Measurements from ENCODE around the gene POLG2. TPM values are rescaled to one million over a fixed set of nuclear protein-coding genes. Genes with fewer than 3 reads are reported as not detected.
A peak's percentile ranks its signal among the peaks of the same experiment; 100 is the strongest.

Gene POLG2
- total RNA-seq (2022): 27.5 and 29.4 TPM in 2 replicates
- Bru-seq, nascent RNA: percentile 71 among the genes with signal in this experiment
- BruChase-seq, experiment 1, labeled RNA remaining after a 6-hour chase: percentile 71 among the genes with signal in this experiment
- BruChase-seq, experiment 2, labeled RNA remaining after a 2-hour chase: percentile 74 among the genes with signal in this experiment
- long read RNA-seq, transcript POLG2-201 (8 exons, 1,564 nt): major isoform, 18 of 27 reads
- long read RNA-seq, partial matches to known transcripts: 0 of 27 reads
- long read RNA-seq, other reads (novel, unspliced or antisense): 9 of 27 reads

DNA sequence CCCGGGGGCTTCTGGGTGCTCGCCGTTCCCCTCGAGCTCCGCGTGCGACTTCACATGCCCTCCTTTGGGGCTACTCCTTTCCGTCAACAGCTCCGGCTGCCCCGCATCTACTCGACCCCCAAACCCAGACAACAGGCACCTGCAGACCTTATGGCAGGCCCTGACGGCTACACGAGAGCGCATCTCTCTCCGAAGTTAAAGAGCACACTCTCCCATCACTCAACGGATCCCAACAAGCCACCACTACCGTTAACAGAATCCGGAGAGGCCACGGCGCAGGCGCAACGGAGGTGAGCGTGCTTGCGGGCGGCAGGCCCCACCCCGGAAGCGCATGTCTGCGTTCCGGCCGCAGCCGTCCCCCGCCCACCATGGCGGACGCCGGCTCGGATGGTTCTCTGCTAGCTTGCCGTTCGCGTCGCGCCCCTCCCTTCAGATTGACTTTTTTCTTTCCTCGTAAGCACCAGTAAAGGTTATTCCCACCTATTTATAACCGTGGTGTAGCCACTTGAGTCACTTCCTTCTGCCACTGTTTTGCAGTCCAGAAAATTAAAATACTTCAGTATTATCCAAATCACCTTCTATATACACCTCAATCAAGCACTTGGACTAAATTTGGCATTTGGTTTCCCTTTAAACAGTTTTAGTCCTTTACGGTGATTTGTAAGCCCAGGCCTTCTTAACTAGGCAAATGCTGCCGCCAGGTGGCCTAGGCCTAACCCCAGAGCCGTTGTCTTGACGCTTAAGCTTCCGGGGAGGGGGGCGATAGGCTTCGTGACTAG is at the start of gene POLG2:
POLG2 (minus strand) TSS at position 269 of the 779 bp plus-strand sequence; CDS start at position 183, 86 bp downstream.
- peaks cover 39% of the 10 kb centered on the region for H3K4me1 Mint-ChIP-seq (ENCODE audit: insufficient read depth, unreplicated experiment)
- DNase-seq (ENCODE audit: unreplicated experiment): peak; percentile 94
- TSS peak; percentile 87 for BruUV-seq (replicated peaks)
- H3K27me3 Mint-ChIP-seq (ENCODE audit: insufficient read depth, unreplicated experiment): no peaks in the 10 kb centered on the region
- H3K9me3 Mint-ChIP-seq (ENCODE audit: unreplicated experiment): no peaks in the 10 kb centered on the region
- H3K36me3 Mint-ChIP-seq (ENCODE audit: insufficient read depth, unreplicated experiment): peaks cover 80% of the 10 kb centered on the region
- intact Hi-C loops (cut with micrococcal nuclease): loop anchor here (1.0 to 5.0 kb wide), 3 partner anchors 8 to 190 kb away; no protein-coding TSS in a partner anchor
- peak within 1 kb of the TSS; percentile 100 for H3K4me3 Mint-ChIP-seq (ENCODE audit: unreplicated experiment)
- peak within 1 kb of the TSS; percentile 98 for H3K27ac Mint-ChIP-seq (ENCODE audit: low read depth, unreplicated experiment)
- ChIA-PET POLR2A (interaction anchor here (0.6 to 5.2 kb wide), 22 partner anchors 8 to 951 kb away, joined by 3 to 225 read pairs (median 4); partner anchors contain the start of genes CEP95, DDX5 and MILR1), CTCF (interaction anchor here (0.5 to 4.5 kb wide), 5 partner anchors 12 to 607 kb away, joined by 3 to 23 read pairs (median 3); no protein-coding TSS in a partner anchor)
- TF ChIP-seq, protein P1, sequence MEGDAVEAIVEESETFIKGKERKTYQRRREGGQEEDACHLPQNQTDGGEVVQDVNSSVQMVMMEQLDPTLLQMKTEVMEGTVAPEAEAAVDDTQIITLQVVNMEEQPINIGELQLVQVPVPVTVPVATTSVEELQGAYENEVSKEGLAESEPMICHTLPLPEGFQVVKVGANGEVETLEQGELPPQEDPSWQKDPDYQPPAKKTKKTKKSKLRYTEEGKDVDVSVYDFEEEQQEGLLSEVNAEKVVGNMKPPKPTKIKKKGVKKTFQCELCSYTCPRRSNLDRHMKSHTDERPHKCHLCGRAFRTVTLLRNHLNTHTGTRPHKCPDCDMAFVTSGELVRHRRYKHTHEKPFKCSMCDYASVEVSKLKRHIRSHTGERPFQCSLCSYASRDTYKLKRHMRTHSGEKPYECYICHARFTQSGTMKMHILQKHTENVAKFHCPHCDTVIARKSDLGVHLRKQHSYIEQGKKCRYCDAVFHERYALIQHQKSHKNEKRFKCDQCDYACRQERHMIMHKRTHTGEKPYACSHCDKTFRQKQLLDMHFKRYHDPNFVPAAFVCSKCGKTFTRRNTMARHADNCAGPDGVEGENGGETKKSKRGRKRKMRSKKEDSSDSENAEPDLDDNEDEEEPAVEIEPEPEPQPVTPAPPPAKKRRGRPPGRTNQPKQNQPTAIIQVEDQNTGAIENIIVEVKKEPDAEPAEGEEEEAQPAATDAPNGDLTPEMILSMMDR (IDR thresholded peaks at IDR 0.05; ENCODE audit: unreplicated experiment): peak; percentile 38

DNA sequence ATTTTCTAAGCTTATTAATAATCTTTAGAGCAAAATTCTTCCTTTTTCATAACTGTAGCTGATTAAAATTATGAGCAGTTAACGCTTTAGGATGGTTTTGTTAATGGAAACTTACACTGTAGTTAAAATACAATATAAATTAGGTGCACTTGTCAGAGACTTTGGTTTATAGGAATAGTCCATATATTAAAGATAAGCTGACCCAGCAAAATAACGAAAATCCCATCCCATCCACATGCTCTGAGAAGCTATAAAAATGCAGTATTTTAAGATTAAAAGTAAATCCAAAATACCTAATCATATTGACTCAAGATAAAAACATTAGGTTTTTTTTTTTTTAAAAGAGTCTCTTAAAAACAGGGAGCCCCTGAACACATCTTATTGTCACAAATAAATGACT is 47.9 kb upstream of the POLG2 start:
- H3K4me3 Mint-ChIP-seq (ENCODE audit: unreplicated experiment): no peak overlapping the region
- DNase-seq (ENCODE audit: unreplicated experiment): no peak
- intact Hi-C loops (cut with micrococcal nuclease): no loop called here
- ChIA-PET CTCF (interaction anchor here (0.5 to 0.9 kb wide), 5 partner anchors 11 to 1485 kb away, joined by 3 to 4 read pairs (median 3); no protein-coding TSS in a partner anchor), POLR2A (interaction anchor here (1.0 to 2.0 kb wide), 3 partner anchors 10 to 12 kb away, joined by 3 to 9 read pairs (median 5); no protein-coding TSS in a partner anchor)
- no peaks in the 10 kb centered on the region for H3K9me3 Mint-ChIP-seq (ENCODE audit: unreplicated experiment)
- H3K36me3 Mint-ChIP-seq (ENCODE audit: insufficient read depth, unreplicated experiment): peaks cover 72% of the 10 kb centered on the region
- BruUV-seq (replicated peaks): no TSS peak
- H3K4me1 Mint-ChIP-seq (ENCODE audit: insufficient read depth, unreplicated experiment): no peaks in the 10 kb centered on the region
- no peaks in the 10 kb centered on the region for H3K27me3 Mint-ChIP-seq (ENCODE audit: insufficient read depth, unreplicated experiment)
- no peak overlapping the region for H3K27ac Mint-ChIP-seq (ENCODE audit: low read depth, unreplicated experiment)
- TF ChIP-seq, protein P1 (IDR thresholded peaks at IDR 0.05; ENCODE audit: unreplicated experiment): no peak

DNA sequence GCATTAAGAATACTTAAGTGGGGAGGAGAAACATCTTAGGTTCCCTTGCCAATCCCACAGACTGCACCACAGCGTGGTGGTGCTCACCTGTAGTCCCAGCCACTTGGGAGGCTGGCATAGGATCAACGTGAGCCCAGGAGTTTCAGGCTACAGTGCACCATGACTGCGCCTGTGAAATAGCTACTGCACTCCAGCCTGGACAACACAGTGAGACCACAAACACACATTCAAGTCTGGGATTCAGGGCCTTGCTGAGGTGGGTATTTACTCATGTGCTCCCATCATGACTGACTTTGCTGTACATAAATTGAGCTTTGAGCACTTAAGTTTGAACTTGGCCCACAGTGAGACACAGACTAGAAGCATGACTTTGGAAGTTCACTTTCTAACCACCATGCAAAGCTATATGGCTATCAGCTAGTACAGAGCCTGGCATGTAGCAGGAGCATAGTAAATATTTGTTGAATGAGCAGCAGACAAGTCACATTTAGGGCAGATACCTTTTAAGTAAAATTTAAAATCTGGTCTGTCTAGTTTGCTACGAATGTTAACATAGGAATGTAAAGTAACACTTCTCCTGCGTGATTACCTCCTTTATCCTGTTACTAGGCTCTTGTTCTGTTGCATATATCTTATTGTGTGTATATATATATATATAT is 43.4 kb upstream of the POLG2 start:
- intact Hi-C loops (cut with micrococcal nuclease): no loop called here
- H3K36me3 Mint-ChIP-seq (ENCODE audit: insufficient read depth, unreplicated experiment): peaks cover 84% of the 10 kb centered on the region
- TF ChIP-seq, protein P1 (IDR thresholded peaks at IDR 0.05; ENCODE audit: unreplicated experiment): no peak
- no peak overlapping the region for H3K4me3 Mint-ChIP-seq (ENCODE audit: unreplicated experiment)
- H3K27ac Mint-ChIP-seq (ENCODE audit: low read depth, unreplicated experiment): no peak overlapping the region
- DNase-seq (ENCODE audit: unreplicated experiment): no peak
- BruUV-seq (replicated peaks): no TSS peak
- no peaks in the 10 kb centered on the region for H3K27me3 Mint-ChIP-seq (ENCODE audit: insufficient read depth, unreplicated experiment)
- ChIA-PET CTCF (interaction anchor here (0.5 to 0.8 kb wide), 4 partner anchors 8 to 545 kb away, joined by 3 to 4 read pairs (median 3); no protein-coding TSS in a partner anchor), POLR2A (interaction anchor here (2.0 kb wide), 1 partner anchor 10 kb away, joined by 8 read pairs; no protein-coding TSS in a partner anchor)
- peaks cover 4% of the 10 kb centered on the region for H3K4me1 Mint-ChIP-seq (ENCODE audit: insufficient read depth, unreplicated experiment)
- no peaks in the 10 kb centered on the region for H3K9me3 Mint-ChIP-seq (ENCODE audit: unreplicated experiment)

Data from MCF 10A (cell line).